Measurements from ENCODE around the gene DRGX. TPM values are rescaled to one million over a fixed set of nuclear protein-coding genes. Genes with fewer than 3 reads are reported as not detected.

DRGX gene
- total and polyA plus RNA-seq, 2 of the 4 experiments (the other 2 are of a cell fraction): not detected

DNA sequence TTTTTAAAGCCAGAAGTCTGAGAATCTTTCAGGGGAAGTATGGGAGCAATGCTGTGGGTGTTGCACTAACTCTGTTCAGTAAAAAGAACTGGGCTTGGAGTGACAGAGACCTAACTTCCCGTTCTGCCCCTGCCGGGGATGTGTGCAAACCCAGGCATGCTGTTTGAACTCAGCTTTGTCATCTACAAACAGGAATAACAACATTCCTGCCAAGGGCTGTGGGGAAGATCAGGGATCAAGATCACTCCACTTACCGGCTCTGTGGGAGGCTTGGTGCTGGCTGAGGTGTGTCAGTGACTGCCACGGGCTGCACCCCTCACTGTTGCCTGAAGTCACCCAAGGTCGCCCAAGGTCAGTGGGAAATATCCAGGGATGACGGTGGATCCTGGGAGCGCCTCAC is 23.1 kb upstream of the DRGX start:
- Histone ChIP-seq H3K18ac (ENCODE audit: low read depth, low read length) (no peak overlapping the region), H3K27me3 (ENCODE audit: control insufficient read depth, insufficient read depth, low read length) (peaks cover 14% of the 10 kb centered on the region), H3K27ac (ENCODE audit: insufficient read depth, low read length) (no peak overlapping the region), H4K20me1 (ENCODE audit: insufficient read depth, low read length) (no peaks in the 10 kb centered on the region), H2AK9ac (replicated peaks; ENCODE audit: low read depth, low read length, poor library complexity) (no peak overlapping the region), H3K4ac (ENCODE audit: low read depth, low read length) (no peak overlapping the region), H2BK15ac (ENCODE audit: low read depth, low read length) (no peak overlapping the region), H3K4me2 (ENCODE audit: low read depth, low read length) (no peak overlapping the region), H3K14ac (replicated peaks; ENCODE audit: low read depth, low read length) (no peak overlapping the region), H2AFZ (replicated peaks; ENCODE audit: low read length, poor library complexity) (no peak overlapping the region), H3K9ac (ENCODE audit: low read depth, low read length) (no peak overlapping the region), H2BK5ac (ENCODE audit: low read depth, low read length, poor library complexity, severe bottlenecking) (no peak overlapping the region), H4K8ac (ENCODE audit: low read depth in 2 of 2, low read length in 2 of 2) (no peak overlapping the region), H3K56ac (ENCODE audit: extremely low read depth, insufficient read depth, low read length) (no peak overlapping the region), H3K9me3 (ENCODE audit: control insufficient read depth, insufficient read depth, low read length) (no peaks in the 10 kb centered on the region), H3K9me1 (ENCODE audit: insufficient read depth, low read length) (no peaks in the 10 kb centered on the region), H3K23ac (ENCODE audit: low read depth, low read length) (no peak overlapping the region), H3K79me1 (ENCODE audit: low read depth in 1 of 2, low read length in 2 of 2) (no peaks in the 10 kb centered on the region), H4K91ac (ENCODE audit: insufficient read depth, low read depth, low read length) (no peak overlapping the region), H3K4me3 (ENCODE audit: insufficient read depth, low read depth, low read length) (no peak overlapping the region), H2BK120ac (ENCODE audit: low read depth, low read length) (no peak overlapping the region), H3K36me3 (ENCODE audit: control insufficient read depth, insufficient read depth, low read length) (no peaks in the 10 kb centered on the region), H2AK5ac (ENCODE audit: low read depth, low read length) (no peak overlapping the region), H2BK20ac (ENCODE audit: low read depth, low read length) (no peak overlapping the region), H3K4me1 (ENCODE audit: control insufficient read depth, insufficient read depth, low read length) (no peaks in the 10 kb centered on the region), H4K5ac (ENCODE audit: low read depth, low read length) (no peak overlapping the region)
- dilution Hi-C loops (cut with HindIII; ENCODE audit: low sequenced_read_pairs, unreplicated experiment) (no loop called here), in situ Hi-C loops (cut with MboI; ENCODE audit: low sequenced_read_pairs) (no loop called here), intact Hi-C loops (cut with micrococcal nuclease) (no loop called here)
- no CpG with 5 or more reads among the region's 7 CpGs for WGBS, 2 experiments (ENCODE audit: extremely low coverage in 2 of 2, insufficient read length in 1 of 2)
- ChIA-PET CTCF (interaction anchor here (0.6 kb wide), 1 partner anchor 32 kb away, joined by 3 read pairs; no protein-coding TSS in a partner anchor), POLR2A (ENCODE audit: unreplicated experiment) (interaction anchor here (0.6 kb wide), 1 partner anchor 92 kb away, joined by 6 read pairs; no protein-coding TSS in a partner anchor)
- no TSS peak for BruUV-seq (replicated peaks)
- DNase-seq (no peak), ATAC-seq (ENCODE audit: low read depth) (no peak)
- TF ChIP-seq CEBPB (IDR thresholded peaks at IDR 0.05; ENCODE audit: low read depth, low read length): no peak
- TF ChIP-seq, protein P1, sequence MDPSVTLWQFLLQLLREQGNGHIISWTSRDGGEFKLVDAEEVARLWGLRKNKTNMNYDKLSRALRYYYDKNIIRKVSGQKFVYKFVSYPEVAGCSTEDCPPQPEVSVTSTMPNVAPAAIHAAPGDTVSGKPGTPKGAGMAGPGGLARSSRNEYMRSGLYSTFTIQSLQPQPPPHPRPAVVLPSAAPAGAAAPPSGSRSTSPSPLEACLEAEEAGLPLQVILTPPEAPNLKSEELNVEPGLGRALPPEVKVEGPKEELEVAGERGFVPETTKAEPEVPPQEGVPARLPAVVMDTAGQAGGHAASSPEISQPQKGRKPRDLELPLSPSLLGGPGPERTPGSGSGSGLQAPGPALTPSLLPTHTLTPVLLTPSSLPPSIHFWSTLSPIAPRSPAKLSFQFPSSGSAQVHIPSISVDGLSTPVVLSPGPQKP (IDR thresholded peaks at IDR 0.05; ENCODE audit: borderline replicate concordance, low read depth, low read length): no peak
- TF ChIP-seq RAD21 (IDR thresholded peaks at IDR 0.05; ENCODE audit: low read length): no peak
- TF ChIP-seq CHD1 (IDR thresholded peaks at IDR 0.05; ENCODE audit: low read depth, low read length): no peak
- no peak for TF ChIP-seq RFX5 (IDR thresholded peaks at IDR 0.05; ENCODE audit: low read depth, low read length)
- TF ChIP-seq MAZ (IDR thresholded peaks at IDR 0.05; ENCODE audit: borderline replicate concordance, low read depth, low read length): no peak
- no peak for TF ChIP-seq RCOR1 (IDR thresholded peaks at IDR 0.05; ENCODE audit: insufficient replicate concordance, low read length)
- TF ChIP-seq MAFK (IDR thresholded peaks at IDR 0.05; ENCODE audit: low read depth, low read length): no peak
- TF ChIP-seq POLR2A (IDR thresholded peaks at IDR 0.05; ENCODE audit: low read depth, low read length): no peak
- TF ChIP-seq, protein P2, sequence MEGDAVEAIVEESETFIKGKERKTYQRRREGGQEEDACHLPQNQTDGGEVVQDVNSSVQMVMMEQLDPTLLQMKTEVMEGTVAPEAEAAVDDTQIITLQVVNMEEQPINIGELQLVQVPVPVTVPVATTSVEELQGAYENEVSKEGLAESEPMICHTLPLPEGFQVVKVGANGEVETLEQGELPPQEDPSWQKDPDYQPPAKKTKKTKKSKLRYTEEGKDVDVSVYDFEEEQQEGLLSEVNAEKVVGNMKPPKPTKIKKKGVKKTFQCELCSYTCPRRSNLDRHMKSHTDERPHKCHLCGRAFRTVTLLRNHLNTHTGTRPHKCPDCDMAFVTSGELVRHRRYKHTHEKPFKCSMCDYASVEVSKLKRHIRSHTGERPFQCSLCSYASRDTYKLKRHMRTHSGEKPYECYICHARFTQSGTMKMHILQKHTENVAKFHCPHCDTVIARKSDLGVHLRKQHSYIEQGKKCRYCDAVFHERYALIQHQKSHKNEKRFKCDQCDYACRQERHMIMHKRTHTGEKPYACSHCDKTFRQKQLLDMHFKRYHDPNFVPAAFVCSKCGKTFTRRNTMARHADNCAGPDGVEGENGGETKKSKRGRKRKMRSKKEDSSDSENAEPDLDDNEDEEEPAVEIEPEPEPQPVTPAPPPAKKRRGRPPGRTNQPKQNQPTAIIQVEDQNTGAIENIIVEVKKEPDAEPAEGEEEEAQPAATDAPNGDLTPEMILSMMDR (conservative IDR thresholded peaks at IDR 0.05; ENCODE audit: low read depth, low read length): no peak
- TF ChIP-seq NFE2L2 (IDR thresholded peaks at IDR 0.05; ENCODE audit: low read depth, low read length): no peak
- TF ChIP-seq SMC3 (IDR thresholded peaks at IDR 0.05; ENCODE audit: low read depth, low read length): no peak
- TF ChIP-seq BHLHE40 (IDR thresholded peaks at IDR 0.05; ENCODE audit: low read depth, low read length): no peak
- TF ChIP-seq FOS (IDR thresholded peaks at IDR 0.05; ENCODE audit: low read depth, low read length): no peak

All from IMR-90 (cell line).